Osteoblast (primary cell): ENCODE data around the gene TPST2. TPM values are rescaled to one million over a fixed set of nuclear protein-coding genes. Genes with fewer than 3 reads are reported as not detected.

Source experiments
- DNase-seq: peaks from one replicate; pipeline ENCODE4 v3.0.0; 2011; ENCODE audit warnings: low spot score, mixed read lengths; ENCODE audit not compliant: insufficient read length; ENCODE audit errors: missing footprints
- H2AFZ ChIP-seq: 2 replicates; pipeline ENCODE4 v1.6.0; 2011; ENCODE audit warnings: mild to moderate bottlenecking, low read length
- H3K27ac ChIP-seq: 2 replicates; pipeline ENCODE4 v1.5.1; 2011; ENCODE audit warnings: mild to moderate bottlenecking, low read depth, low read length, moderate library complexity
- H3K27me3 ChIP-seq: 2 replicates; pipeline ENCODE4 v1.6.0; 2012; ENCODE audit warnings: mild to moderate bottlenecking, control low read depth, inconsistent platforms, low read length, moderate library complexity; ENCODE audit not compliant: insufficient read depth
- H3K36me3 ChIP-seq: 2 replicates; pipeline ENCODE4 v1.5.1; 2011; ENCODE audit warnings: mild to moderate bottlenecking, low read length, control low read depth, moderate library complexity; ENCODE audit not compliant: insufficient read depth
- H3K4me1 ChIP-seq: 2 replicates; pipeline ENCODE4 v1.5.1; 2011; ENCODE audit warnings: mild to moderate bottlenecking, low read length, control low read depth, moderate library complexity; ENCODE audit not compliant: insufficient read depth
- H3K4me2 ChIP-seq: 2 replicates; pipeline ENCODE4 v1.6.0; 2011; ENCODE audit warnings: mild to moderate bottlenecking, low read length; ENCODE audit not compliant: insufficient read depth
- H3K4me3 ChIP-seq: fragments of 200-600 bp; sonication (generic); 3 replicates; pipeline ENCODE4 v1.5.1; 2012; ENCODE audit warnings: mild to moderate bottlenecking, low read length, inconsistent platforms; ENCODE audit not compliant: insufficient read depth
- H3K79me2 ChIP-seq: 2 replicates; pipeline ENCODE4 v1.6.0; 2012; ENCODE audit warnings: mild to moderate bottlenecking, low read length, control low read depth, inconsistent platforms; ENCODE audit not compliant: insufficient read depth
- H3K9me3 ChIP-seq: 2 replicates; pipeline ENCODE4 v1.5.1; 2011; ENCODE audit warnings: low read depth, low read length, control low read depth
- H4K20me1 ChIP-seq: 2 replicates; pipeline ENCODE4 v1.6.0; 2012; ENCODE audit warnings: mild to moderate bottlenecking, low read length, control low read depth; ENCODE audit not compliant: insufficient read depth
- total RNA-seq: library from RNA; depleted of rRNA; stranded (reverse); fragments of >200 nt; gene quantifications from 2 replicates; pipeline ENCODE4 v1.2.3, GENCODE V29; 2012
- TF ChIP-seq, protein P1 (sequence below): IDR thresholded peaks from 2 replicates; pipeline ENCODE4 v1.5.1; 2011; ENCODE audit warnings: mild to moderate bottlenecking, low read depth, low read length, moderate library complexity; ENCODE audit errors: extremely low read depth

Gene TPST2
- total RNA-seq, 1 donor: 98.4 TPM

DNA sequence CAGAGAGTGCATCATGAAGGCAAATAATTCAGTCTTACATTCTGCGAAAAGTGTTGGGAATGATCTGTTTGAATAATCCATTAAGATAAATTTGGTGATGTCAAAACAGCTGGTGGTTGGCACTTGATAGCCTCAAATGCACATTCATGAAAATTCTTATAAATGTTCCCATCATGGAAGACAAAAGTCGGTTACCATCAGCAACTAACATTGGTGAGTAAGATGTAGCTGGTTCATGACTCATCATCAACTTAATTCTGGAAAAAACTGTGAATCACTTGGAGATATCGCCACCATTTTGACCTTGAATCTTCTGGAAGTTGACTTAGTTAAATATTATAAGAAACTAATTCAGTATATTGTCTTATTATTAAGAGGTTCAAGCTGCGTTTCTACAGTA lies 16.7 kb upstream of the TPST2 start:
- no peaks in the 10 kb centered on the region for H3K36me3 ChIP-seq
- peaks cover 20% of the 10 kb centered on the region for H3K4me1 ChIP-seq
- no peaks in the 10 kb centered on the region for H3K9me3 ChIP-seq
- no peak overlapping the region for H2AFZ ChIP-seq
- no peaks in the 10 kb centered on the region for H3K27me3 ChIP-seq
- H3K4me3 ChIP-seq: no peak overlapping the region
- TF ChIP-seq, protein P1, sequence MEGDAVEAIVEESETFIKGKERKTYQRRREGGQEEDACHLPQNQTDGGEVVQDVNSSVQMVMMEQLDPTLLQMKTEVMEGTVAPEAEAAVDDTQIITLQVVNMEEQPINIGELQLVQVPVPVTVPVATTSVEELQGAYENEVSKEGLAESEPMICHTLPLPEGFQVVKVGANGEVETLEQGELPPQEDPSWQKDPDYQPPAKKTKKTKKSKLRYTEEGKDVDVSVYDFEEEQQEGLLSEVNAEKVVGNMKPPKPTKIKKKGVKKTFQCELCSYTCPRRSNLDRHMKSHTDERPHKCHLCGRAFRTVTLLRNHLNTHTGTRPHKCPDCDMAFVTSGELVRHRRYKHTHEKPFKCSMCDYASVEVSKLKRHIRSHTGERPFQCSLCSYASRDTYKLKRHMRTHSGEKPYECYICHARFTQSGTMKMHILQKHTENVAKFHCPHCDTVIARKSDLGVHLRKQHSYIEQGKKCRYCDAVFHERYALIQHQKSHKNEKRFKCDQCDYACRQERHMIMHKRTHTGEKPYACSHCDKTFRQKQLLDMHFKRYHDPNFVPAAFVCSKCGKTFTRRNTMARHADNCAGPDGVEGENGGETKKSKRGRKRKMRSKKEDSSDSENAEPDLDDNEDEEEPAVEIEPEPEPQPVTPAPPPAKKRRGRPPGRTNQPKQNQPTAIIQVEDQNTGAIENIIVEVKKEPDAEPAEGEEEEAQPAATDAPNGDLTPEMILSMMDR: no peak
- no peaks in the 10 kb centered on the region for H4K20me1 ChIP-seq
- H3K27ac ChIP-seq: peak overlapping the region; percentile 67
- DNase-seq: peak; percentile 88
- H3K79me2 ChIP-seq: no peaks in the 10 kb centered on the region
- no peak overlapping the region for H3K4me2 ChIP-seq

DNA sequence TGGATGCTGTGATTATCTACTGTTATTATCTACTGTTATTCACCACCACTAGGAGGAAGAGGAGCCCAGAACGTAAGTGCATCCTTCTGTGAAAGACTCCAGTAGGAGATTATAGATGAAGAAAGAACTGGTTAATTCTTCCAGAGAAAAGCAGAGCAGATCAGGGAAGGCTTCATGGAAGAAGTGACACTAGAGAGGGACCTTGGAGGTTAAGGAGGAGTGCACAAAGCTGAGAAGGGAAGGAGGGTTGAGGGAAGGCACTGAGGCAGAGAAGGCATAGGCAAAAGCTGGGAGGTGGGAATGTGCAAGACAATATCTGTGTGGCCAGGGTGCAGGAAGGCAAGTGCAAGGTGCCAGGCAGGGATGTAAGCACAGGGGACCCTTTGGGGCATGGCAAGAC lies 14.4 kb upstream of the TPST2 start:
- TF ChIP-seq, protein P1: no peak
- no peak overlapping the region for H3K27ac ChIP-seq

DNA sequence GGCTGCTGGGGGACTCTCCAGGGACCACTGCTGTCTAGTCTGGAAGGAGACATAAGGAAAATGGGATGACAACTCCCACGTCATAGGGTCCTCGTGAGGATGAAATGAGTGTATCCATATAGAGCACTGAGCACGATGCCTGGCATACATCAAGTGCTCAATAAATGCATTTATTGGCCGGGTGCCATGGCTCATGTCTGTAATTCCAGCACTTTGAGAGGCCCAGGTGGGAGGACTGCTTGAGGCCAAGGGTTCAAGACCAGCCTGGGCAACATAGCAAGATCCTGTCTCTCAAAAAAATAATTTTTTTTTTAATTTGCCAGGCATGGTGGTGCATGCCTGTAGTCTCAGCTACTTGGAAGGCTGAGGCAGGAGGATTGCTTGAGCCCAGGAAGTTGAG lies 12.2 kb upstream of the TPST2 start:
- H2AFZ ChIP-seq: no peak overlapping the region
- no peak overlapping the region for H3K27ac ChIP-seq
- no peak overlapping the region for H3K4me3 ChIP-seq
- H3K4me1 ChIP-seq: peaks cover 5% of the 10 kb centered on the region
- no peak overlapping the region for H3K4me2 ChIP-seq
- TF ChIP-seq, protein P1: no peak
- no peak for DNase-seq
- H3K36me3 ChIP-seq: no peaks in the 10 kb centered on the region
- no peaks in the 10 kb centered on the region for H3K79me2 ChIP-seq
- no peaks in the 10 kb centered on the region for H3K9me3 ChIP-seq
- H4K20me1 ChIP-seq: no peaks in the 10 kb centered on the region
- peaks cover 10% of the 10 kb centered on the region for H3K27me3 ChIP-seq

More for the DNA sequence above, 14.4 kb upstream of the TPST2 start:
- DNase-seq: no peak
- H3K4me3 ChIP-seq: no peak overlapping the region
- peaks cover 4% of the 10 kb centered on the region for H3K27me3 ChIP-seq
- no peaks in the 10 kb centered on the region for H3K79me2 ChIP-seq
- H2AFZ ChIP-seq: no peak overlapping the region
- peaks cover 5% of the 10 kb centered on the region for H3K4me1 ChIP-seq
- H3K4me2 ChIP-seq: no peak overlapping the region
- H3K36me3 ChIP-seq: no peaks in the 10 kb centered on the region
- no peaks in the 10 kb centered on the region for H4K20me1 ChIP-seq
- no peaks in the 10 kb centered on the region for H3K9me3 ChIP-seq

DNA sequence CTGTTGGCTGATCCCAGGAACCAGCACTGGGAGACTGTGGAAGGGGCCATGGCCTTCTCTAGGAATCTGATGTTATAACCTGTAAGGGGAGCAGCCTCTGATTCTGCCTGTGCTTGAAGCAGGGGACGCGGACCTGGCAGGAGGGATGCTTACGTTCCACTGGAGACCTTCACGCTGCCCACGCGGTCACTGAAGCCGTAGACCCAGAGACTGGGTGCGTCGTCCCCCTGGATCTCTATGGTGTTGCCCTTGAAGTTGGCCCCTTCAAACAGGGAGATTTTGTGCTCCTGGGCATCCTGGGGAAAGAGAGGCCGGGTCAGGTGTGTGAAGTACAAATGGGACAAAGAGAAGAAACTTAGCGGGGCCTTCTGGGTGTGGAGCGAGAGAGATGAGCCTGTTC lies 11.8 kb upstream of the TPST2 start:
- H3K4me1 ChIP-seq: peaks cover 5% of the 10 kb centered on the region
- no peak overlapping the region for H2AFZ ChIP-seq
- no peak overlapping the region for H3K4me3 ChIP-seq
- H3K79me2 ChIP-seq: no peaks in the 10 kb centered on the region
- TF ChIP-seq, protein P1: no peak
- no peak for DNase-seq
- H3K9me3 ChIP-seq: no peaks in the 10 kb centered on the region
- no peaks in the 10 kb centered on the region for H3K36me3 ChIP-seq
- H4K20me1 ChIP-seq: no peaks in the 10 kb centered on the region
- no peak overlapping the region for H3K4me2 ChIP-seq
- peaks cover 14% of the 10 kb centered on the region for H3K27me3 ChIP-seq
- H3K27ac ChIP-seq: no peak overlapping the region
